HepG2 (cell line): ENCODE results near the gene CHID1.

Experiments used
- ZBTB2 ChIP-seq: sonication (generic); formaldehyde crosslinking; IDR thresholded peaks from 2 replicates; pipeline ENCODE4 v1.8.0; 2022; ENCODE audit warnings: low read depth, missing genetic modification reagents
- ZFP90 ChIP-seq: sonication (generic); formaldehyde crosslinking; IDR thresholded peaks from 2 replicates; pipeline ENCODE4 v1.8.0; 2022; ENCODE audit warnings: missing genetic modification reagents, mild to moderate bottlenecking, inconsistent platforms, borderline replicate concordance

- TF ChIP-seq ZFP90 (CRISPR knock-in tag) (no peak), ZBTB2 (CRISPR knock-in tag) (no peak)
Observed at GRCh38 chr11:954392-955153, 44.0 kb upstream of the CHID1 start.
